GM12864 (cell line): ENCODE measurements around the gene NUDT8.
"Not testable (repeated sequence)": the region's sequence is repeated elsewhere in the genome, so short reads cannot be mapped to it uniquely, and the experiment has no call there.

Experiments
- DNase-seq: peaks from one replicate; pipeline ENCODE4 v3.0.0-alpha.2; 2011; ENCODE audit warnings: low read depth
- H3K4me3 ChIP-seq: 2 replicates; pipeline ENCODE4 v1.5.1; 2011; ENCODE audit warnings: mild to moderate bottlenecking, low read depth, low read length, control low read depth
- TF ChIP-seq, protein P1 (sequence below): IDR thresholded peaks from 2 replicates; pipeline ENCODE4 v1.5.1; 2011; ENCODE audit warnings: low read depth, mild to moderate bottlenecking, moderate library complexity, low read length, control low read depth, inconsistent platforms; ENCODE audit errors: missing control alignments

NUDT8 gene

DNA sequence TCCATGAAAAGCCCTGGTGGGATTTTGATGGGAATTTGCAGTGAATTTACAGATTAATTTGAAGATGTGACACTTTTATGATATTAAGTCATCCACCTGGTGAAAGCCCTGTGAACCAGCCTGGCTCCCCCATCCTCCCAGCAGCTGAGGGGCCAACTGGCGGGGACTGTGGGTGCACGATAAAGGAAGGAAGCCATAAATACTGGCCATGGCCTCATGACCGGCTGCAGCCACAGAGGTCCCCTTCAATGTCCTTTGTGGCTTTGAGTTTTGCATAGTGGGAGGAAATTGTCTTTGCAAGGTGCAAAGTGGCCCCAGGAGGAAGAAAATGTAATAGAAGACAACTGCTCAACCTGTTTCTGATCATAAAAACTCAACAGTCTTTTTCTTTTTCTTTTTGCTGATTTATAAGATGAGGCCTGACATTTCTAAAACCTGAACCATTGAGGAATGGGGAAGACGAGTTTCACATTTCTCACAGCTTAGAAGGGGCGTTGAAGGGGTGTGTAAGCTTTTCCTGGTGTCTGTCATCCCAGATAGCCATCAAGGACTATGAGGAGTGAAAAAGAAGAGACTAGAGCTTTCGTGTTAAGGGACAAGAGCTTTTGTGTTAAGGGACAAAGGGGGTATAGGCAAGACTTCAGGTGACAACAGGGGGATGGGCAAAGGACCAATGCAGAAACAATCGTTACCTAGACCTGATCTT is 29.3 kb downstream of the NUDT8 start:
- TF ChIP-seq, protein P1, sequence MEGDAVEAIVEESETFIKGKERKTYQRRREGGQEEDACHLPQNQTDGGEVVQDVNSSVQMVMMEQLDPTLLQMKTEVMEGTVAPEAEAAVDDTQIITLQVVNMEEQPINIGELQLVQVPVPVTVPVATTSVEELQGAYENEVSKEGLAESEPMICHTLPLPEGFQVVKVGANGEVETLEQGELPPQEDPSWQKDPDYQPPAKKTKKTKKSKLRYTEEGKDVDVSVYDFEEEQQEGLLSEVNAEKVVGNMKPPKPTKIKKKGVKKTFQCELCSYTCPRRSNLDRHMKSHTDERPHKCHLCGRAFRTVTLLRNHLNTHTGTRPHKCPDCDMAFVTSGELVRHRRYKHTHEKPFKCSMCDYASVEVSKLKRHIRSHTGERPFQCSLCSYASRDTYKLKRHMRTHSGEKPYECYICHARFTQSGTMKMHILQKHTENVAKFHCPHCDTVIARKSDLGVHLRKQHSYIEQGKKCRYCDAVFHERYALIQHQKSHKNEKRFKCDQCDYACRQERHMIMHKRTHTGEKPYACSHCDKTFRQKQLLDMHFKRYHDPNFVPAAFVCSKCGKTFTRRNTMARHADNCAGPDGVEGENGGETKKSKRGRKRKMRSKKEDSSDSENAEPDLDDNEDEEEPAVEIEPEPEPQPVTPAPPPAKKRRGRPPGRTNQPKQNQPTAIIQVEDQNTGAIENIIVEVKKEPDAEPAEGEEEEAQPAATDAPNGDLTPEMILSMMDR, result no peak
- DNase-seq, result no peak
- peak overlapping the region; percentile 2 for H3K4me3 ChIP-seq

DNA sequence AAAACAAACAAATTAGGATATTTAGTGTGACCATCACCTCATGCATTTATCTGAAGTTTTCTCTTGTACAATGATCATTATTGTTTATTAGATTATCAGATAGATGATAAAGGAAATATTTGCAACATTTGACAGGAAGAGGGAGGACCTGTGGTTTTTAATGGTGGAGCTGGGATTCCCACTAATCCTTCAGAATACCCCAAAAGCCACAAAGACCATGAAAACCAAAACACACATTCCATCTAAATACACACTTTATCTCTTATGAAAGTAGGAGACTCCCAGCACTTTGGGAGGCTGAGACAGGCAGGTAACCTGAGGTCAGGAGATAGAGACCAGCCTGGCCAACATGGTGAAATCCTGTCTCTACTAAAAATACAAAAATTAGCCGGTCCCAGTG is 30.6 kb downstream of the NUDT8 start:
- TF ChIP-seq, protein P1, result no peak
- H3K4me3 ChIP-seq, result no peak overlapping the region
- no peak for DNase-seq

DNA sequence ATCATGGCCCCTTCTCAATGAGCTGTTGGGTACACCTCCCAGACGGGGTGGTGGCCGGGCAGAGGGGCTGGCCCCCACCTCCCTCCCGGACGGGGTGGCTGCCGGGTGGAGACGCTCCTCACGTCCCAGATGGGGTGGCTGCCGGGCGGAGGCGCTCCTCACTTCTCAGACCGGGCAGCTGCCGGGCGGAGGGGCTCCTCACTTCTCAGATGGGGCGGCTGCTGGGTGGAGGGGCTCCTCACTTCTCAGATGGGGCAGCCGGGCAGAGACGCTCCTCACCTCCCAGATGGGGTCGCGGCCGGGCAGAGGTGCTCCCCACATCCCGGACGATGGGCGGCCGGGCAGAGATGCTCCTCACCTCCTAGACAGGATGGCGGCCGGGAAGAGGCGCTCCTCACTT is 31.8 kb downstream of the NUDT8 start:
- not testable (repeated sequence) for H3K4me3 ChIP-seq, DNase-seq

DNA sequence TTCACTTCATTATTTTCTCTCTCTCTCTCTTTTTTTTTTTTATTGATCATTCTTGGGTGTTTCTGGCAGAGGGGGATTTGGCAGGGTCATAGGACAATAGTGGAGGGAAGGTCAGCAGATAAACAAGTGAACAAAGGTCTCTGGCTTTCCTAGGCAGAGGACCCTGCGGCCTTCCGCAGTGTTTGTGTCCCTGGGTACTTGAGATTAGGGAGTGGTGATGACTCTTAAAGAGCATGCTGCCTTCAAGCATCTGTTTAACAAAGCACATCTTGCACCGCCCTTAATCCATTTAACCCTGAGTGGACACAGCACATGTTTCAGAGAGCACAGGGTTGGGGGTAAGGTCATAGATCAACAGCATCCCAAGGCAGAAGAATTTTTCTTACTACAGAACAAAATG is 32.3 kb downstream of the NUDT8 start:
- DNase-seq, H3K4me3 ChIP-seq: not testable (repeated sequence)

DNA sequence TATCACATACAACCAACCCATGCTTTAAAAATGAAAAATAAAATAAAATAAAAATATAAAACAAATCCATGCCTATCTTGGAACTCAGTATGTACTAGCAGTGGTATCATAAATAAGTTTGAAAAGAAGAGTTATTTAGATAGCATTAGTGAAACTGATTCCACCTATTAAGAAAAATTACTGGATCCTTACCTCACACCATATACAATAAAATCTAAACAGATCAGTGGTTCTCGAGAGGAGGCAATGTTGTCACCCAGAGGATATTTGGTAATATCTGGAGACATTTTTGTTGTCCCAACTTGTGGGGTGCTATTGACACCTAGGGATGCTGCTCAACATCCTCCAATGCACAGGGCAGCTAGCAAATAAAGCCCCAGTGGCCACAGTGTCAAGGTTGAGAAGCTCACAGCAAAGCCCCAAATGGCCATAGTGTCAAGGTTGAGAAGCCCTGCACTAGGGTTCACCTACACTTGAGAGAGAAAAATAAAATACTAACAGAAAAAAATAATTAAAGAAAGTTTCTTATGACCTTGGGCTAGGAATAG is 32.9 kb downstream of the NUDT8 start:
- no peak for DNase-seq
- TF ChIP-seq, protein P1, result no peak
- H3K4me3 ChIP-seq, result no peak overlapping the region

DNA sequence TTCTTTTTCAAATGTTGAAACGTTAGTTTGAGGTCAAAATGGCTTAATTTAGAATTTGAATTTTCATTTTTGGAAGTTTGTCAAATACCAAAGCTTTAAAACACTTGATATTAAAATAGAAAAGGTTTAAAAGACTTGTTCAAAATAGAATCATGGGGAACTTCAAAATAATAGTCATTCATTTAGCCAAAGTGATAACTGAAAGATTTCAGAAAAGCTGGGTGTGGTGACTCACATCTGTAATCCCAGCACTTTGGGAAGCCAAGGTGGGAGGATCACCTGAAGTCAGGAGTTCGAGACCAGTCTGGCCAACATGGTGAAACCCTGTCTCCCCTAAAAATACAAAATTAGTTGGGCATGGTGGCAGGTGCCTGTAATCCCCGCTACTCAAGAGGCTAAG is 35.3 kb downstream of the NUDT8 start:
- H3K4me3 ChIP-seq, result no peak overlapping the region

DNA sequence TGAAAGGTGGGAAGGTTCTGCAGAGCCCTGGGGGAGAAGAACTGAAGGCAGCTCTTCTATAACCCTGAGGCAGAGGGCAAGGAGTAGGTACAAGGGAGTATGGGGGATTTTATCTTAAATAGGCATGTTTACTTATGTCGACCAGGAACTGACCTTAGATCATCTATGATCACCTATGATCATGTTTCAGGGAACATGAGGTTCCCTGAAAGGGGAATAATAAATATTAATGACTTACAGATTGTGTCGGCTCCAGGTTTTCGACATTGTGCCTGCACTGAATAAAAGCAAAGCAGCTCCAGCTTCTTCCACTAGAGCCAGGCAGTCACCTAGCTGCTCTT is 36.2 kb downstream of the NUDT8 start:
- DNase-seq, result no peak
- no peak overlapping the region for H3K4me3 ChIP-seq
- TF ChIP-seq, protein P1, result no peak

More for the DNA sequence above, 35.3 kb downstream of the NUDT8 start:
- TF ChIP-seq, protein P1, result no peak
- no peak for DNase-seq

DNA sequence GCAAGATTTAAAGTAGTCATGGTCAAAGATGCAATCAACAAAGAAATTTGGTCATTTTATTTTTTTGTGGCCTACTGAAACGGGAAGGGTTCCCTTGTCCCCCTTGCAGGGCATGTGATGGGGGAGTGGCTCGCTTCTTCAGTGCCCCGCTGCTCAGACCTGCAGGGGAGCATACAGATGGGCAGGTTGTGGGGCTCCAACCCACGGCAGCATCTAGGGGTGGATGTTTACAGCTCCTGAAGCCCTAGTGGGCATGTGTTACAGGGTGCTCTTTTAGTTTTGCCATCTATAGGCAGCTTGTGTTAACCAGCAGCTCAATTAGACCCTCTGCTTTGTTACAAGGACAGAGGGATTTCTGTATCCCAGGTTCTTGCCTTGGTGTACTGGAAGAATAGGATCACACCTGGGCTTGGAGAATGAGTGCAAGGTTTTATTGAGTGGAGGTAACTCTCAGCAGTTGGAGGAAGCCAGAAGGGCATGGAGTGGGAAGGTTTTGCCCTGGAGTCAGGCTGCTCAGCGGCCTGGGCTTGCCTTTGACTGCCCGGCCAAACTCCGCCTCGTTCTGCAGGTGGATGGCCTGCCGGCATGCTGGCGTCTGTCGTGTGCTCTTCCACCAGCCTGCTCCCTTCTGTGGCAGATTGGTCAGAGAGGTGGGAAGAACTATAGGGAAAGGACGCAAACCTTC is 36.7 kb downstream of the NUDT8 start:
- TF ChIP-seq, protein P1, result no peak
- no peak overlapping the region for H3K4me3 ChIP-seq
- no peak for DNase-seq

DNA sequence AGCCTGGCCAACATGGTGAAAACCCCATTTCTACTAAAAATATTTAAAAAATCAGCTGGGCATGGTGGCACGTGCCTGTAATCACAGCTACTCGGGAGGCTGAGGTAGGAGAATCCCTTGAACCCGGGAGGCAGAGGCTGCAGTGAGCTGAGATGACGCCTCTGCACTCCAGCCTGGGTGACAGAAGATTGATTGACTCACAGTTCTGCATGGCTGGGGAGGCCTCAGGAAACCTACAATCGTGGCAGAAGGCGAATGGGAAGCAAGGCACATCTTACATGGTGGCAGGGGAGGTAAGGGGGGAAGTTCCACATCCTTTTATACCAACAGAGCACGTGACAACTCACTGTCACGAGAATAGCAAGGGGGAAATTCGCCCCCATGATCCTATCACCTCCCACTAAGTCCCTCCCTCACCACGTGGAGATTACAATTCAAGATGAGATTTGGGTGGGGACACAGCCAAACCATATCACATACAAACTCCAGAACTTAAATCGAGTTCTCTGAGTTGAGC is 40.8 kb downstream of the NUDT8 start:
- H3K4me3 ChIP-seq, DNase-seq: not testable (repeated sequence)
